SJSA1 (cell line): ENCODE results near the gene TRIM65. TPM values are rescaled to one million over a fixed set of nuclear protein-coding genes. Genes with fewer than 3 reads are reported as not detected.
"Not testable (repeated sequence)": the region's sequence is repeated elsewhere in the genome, so short reads cannot be mapped to it uniquely, and the experiment has no call there.

Source experiments
- DNase-seq, 2 experiments: peaks; one replicate each; pipeline ENCODE4 v3.0.0-alpha.2; 2015 to 2020; ENCODE audit warnings: low spot score in 2 of 2, low read depth in 1 of 2
- H3K27ac ChIP-seq: fragments of 250-450 bp; sonication (Bioruptor Pico); 2 replicates; pipeline ENCODE4 v1.5.1; 2020; ENCODE audit warnings: mild to moderate bottlenecking, moderate library complexity
- H3K27me3 ChIP-seq: fragments of 250-450 bp; sonication (Bioruptor Pico); replicated peaks from 2 replicates; pipeline ENCODE4 v1.5.1; 2020; ENCODE audit warnings: mild to moderate bottlenecking, moderate library complexity
- H3K36me3 ChIP-seq: fragments of 250-450 bp; sonication (Bioruptor Pico); 2 replicates; pipeline ENCODE4 v1.5.1; 2020; ENCODE audit warnings: mild to moderate bottlenecking
- H3K4me1 ChIP-seq: fragments of 250-450 bp; sonication (Bioruptor Pico); replicated peaks from 2 replicates; pipeline ENCODE4 v1.6.1; 2021; ENCODE audit warnings: mild to moderate bottlenecking
- H3K4me3 ChIP-seq: fragments of 250-450 bp; sonication (Bioruptor Pico); 2 replicates; pipeline ENCODE4 v1.5.1; 2020; ENCODE audit warnings: mild to moderate bottlenecking
- H3K9me3 ChIP-seq: fragments of 250-450 bp; sonication (Bioruptor Pico); replicated peaks from 2 replicates; pipeline ENCODE4 v1.5.1; 2020; ENCODE audit warnings: mild to moderate bottlenecking
- total RNA-seq: library from RNA; depleted of rRNA; stranded (reverse); fragments of >200 nt; shearing (Covaris generic); gene quantifications from 2 replicates; pipeline ENCODE4 v1.2.3, GENCODE V29; 2014

TRIM65 gene
- total RNA-seq, 1 experiment from 2014 or later = 17.6 TPM

DNA sequence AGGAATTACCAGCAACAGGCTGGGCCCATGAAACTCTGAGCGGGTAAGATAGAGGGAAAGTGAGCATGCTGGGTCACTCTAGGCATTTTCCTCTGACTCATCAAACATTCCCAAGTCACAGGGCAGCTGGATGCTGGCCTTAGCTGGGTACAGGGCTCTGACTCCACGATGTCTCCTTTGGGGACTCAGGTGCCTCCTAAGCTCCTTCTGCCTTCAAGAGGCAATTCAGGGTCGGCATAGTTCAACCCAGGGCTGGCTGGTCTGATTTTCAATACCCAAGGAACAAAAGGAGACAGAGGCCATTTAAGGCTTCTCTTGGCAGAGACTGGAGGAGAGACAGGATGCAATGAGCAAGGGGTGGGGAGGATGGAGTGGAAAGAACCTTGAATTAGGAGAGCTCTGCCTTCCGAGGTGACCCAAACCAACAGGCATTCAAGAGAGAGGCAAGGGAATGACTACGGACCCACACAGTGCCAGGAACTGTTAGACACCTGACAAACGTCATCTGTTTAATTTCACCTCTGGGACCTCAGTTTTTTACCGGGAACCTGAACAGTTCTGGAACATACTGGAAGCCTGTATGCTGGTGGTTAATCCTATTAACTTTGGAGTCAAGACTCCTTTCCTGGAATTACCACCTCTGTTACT, 42.5 kb downstream of the TRIM65 start:
- Histone ChIP-seq H3K9me3 (no peaks in the 10 kb centered on the region), H3K36me3 (peaks cover 27% of the 10 kb centered on the region), H3K27me3 (no peaks in the 10 kb centered on the region), H3K4me1 (peaks cover 30% of the 10 kb centered on the region), H3K4me3 (peak overlapping the region; percentile 70), H3K27ac (peak overlapping the region; percentile 60)
- peak; percentile 68 to 69 for DNase-seq

DNA sequence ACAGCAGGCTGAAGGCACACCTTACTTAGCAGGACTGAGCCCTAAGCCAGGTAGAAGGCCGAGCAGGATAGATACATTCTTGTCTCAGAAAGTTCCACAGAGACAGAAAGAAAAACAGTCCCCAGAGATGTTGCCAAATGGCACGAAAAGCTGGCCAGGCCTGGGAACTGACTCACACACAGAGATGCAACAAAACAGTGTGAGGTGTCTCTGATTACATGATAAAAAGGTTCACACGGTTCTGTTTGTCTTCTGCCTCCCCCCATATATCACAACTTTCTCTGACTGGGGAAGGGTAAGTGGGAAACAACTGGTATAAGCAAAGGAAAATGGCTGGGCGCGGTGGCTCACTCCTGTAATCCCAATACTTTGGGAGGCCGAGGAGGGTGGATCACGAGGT, 43.3 kb downstream of the TRIM65 start:
- Histone ChIP-seq H3K4me1 (peaks cover 30% of the 10 kb centered on the region), H3K9me3 (no peaks in the 10 kb centered on the region), H3K27ac (peak overlapping the region; percentile 60), H3K36me3 (peaks cover 35% of the 10 kb centered on the region), H3K27me3 (no peaks in the 10 kb centered on the region), H3K4me3 (no peak overlapping the region)
- DNase-seq = peak in 1 of 2 experiments; percentile 45

DNA sequence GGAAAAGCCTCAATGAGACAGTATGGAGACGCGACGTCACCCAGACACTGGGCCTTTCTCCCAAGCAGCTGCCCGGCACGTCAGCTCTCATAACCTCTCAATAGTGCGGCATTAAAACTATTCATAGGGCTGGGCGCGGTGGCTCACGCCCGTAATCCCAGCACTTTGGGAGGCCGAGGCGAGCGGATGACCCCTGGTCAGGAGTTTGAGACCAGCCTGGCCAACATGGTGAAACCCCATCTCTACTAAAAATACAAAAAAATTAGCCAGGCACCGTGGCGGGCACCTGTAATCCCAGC, 45.1 kb downstream of the TRIM65 start:
- not testable (repeated sequence) for H3K9me3 ChIP-seq, H3K4me3 ChIP-seq, H3K27ac ChIP-seq, H3K27me3 ChIP-seq, DNase-seq
- peaks cover 53% of the 10 kb centered on the region for H3K36me3 ChIP-seq
- H3K4me1 ChIP-seq = peaks cover 30% of the 10 kb centered on the region

DNA sequence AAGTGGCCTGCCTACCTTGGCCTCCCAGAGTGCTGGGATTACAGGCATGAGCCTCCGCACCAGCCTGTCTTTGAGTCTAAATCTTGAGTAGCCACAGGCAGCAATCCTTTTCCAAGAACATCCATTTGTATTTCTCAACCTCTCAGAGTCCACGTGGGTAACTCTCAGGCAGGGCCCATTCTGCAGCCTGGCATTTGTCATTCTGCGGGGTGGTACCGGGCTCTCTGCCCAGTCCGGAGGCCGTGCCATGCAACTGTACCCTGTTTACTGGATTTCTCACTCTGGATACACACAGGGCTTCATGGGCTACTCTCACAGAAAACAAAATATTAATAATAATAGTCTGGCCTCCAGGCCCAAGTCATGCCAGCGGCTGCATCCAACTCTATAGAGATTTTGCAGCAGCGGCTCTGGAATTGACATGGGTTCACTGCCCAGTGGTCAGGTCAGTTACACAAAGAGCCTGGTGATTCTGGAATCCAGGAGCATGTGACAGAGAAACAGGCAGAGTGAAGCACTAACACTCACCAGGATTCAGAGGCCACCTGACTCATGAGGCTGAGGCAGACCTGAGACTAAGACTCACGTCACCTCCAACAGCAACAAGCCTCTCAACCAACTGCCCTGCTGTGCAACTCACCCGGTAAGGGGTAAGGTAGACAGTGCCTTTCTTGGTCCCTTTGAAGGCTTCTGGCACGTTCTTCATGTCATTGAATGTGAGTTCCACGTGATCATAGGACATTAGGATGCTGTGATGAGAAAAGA, 45.6 kb downstream of the TRIM65 start:
- peak in 1 of 2 experiments; percentile 41 for DNase-seq
- H3K9me3 ChIP-seq = no peaks in the 10 kb centered on the region; the same call in 1 of the 2 replicates
- no peak overlapping the region for H3K27ac ChIP-seq

DNA sequence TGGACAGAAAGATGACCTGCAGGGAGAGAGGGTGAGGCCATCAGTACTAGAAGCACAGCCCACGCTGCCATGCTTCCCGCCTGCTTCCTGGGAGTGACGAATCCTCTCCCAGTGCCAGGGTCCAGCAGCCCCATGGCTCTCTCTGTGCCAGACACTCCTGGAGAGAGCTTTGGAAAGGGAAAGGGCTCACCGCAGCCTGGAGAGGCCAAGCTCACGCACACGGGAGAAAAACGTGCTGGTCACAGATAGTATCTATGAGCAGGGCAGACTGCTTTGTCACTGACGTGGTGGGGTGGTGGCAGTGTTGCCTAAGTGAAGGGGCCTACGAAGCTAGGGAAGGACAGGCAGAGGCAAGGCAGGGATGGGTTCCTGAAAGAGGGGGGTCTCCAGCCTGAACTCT, 47.0 kb downstream of the TRIM65 start:
- Histone ChIP-seq H3K9me3 (no peaks in the 10 kb centered on the region; the same call in 1 of the 2 replicates), H3K4me3 (no peak overlapping the region), H3K36me3 (peaks cover 60% of the 10 kb centered on the region), H3K4me1 (peaks cover 31% of the 10 kb centered on the region), H3K27me3 (no peaks in the 10 kb centered on the region), H3K27ac (no peak overlapping the region)
- DNase-seq = peak in 1 of 2 experiments; percentile 46

More for the DNA sequence above, 45.6 kb downstream of the TRIM65 start:
- Histone ChIP-seq H3K4me3 (no peak overlapping the region), H3K27me3 (no peaks in the 10 kb centered on the region), H3K36me3 (peaks cover 58% of the 10 kb centered on the region), H3K4me1 (peaks cover 25% of the 10 kb centered on the region)

DNA sequence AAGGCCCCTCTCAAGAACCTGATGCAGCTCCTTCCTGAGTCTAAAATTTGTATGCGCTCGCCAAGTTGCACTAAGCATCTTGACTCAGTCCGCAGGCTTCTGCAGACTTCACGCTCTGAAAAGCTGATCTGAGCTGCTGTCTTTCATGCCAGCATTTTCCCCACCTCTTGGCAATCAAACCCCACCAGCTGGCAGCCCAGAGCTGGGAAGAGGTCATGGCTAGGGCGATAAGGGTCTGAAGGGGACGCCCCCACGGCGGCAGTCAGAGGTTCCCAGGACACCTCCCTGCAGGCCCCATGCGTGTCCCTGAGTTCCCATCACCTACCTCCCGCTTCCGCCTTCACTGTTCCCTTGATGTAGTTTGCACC, 47.5 kb downstream of the TRIM65 start:
- peaks cover 60% of the 10 kb centered on the region for H3K36me3 ChIP-seq

DNA sequence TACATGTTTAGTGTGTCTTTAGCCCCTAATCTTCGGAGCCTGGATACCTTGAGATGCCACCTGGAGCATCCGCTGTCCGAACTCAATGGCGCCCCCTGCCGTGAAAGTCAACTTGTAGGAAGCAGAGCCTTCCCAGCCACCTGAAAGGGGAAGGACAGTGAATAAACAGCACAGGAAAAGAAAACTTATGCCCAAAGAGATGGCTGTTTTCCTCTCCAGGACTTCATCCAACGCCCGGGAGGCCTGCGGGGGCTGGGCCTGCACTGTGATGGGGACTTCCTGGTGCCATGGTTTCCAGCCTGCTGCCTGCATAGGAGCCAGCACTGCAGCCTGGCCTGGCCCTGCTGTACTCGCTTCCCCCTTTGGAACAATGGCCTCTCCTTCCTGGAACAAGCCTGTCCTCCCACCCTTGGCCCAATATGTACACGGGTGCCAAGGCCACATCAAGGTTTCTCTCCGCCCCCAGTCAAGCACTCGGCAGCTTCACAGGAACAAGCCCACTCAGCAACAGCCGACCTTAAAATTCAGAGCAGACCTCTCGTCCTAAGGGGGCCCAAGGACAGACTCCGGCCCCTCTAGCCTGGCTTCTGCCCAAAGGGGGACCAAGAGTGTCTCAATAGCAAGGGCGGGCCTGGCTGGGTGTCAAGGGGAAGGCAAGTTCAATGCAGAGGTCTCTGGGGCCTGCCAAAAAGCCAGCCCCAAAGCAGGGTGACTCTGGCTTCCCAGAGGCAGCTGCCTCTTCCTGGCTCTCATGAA, 48.0 kb downstream of the TRIM65 start:
- H3K9me3 ChIP-seq = no peaks in the 10 kb centered on the region; the same call in 1 of the 2 replicates
- peaks cover 60% of the 10 kb centered on the region for H3K36me3 ChIP-seq
- no peak overlapping the region for H3K4me3 ChIP-seq
- peak; percentile 52 to 83 for DNase-seq
- H3K27me3 ChIP-seq = no peaks in the 10 kb centered on the region
- H3K27ac ChIP-seq = no peak overlapping the region
- H3K4me1 ChIP-seq = peaks cover 21% of the 10 kb centered on the region

More for the DNA sequence above, 47.5 kb downstream of the TRIM65 start:
- no peaks in the 10 kb centered on the region for H3K27me3 ChIP-seq
- H3K9me3 ChIP-seq = no peaks in the 10 kb centered on the region; the same call in 1 of the 2 replicates
- DNase-seq = peak in 1 of 2 experiments; percentile 42
- peaks cover 27% of the 10 kb centered on the region for H3K4me1 ChIP-seq
- H3K4me3 ChIP-seq = no peak overlapping the region
- H3K27ac ChIP-seq = no peak overlapping the region

- Histone ChIP-seq H3K36me3 (peaks cover 60% of the 10 kb centered on the region), H3K27ac (no peak overlapping the region), H3K9me3 (no peaks in the 10 kb centered on the region; the same call in 1 of the 2 replicates), H3K4me1 (peaks cover 13% of the 10 kb centered on the region), H3K4me3 (no peak overlapping the region), H3K27me3 (no peaks in the 10 kb centered on the region)
- DNase-seq = peak in 1 of 2 experiments; percentile 51
Observed at GRCh38 chr17:75847614-75848522, 48.9 kb downstream of the TRIM65 start.

GRCh38 chr17:75846692-75847613, 49.8 kb downstream of the TRIM65 start:
- no peak overlapping the region for H3K4me3 ChIP-seq
- peak in 1 of 2 experiments; percentile 54 for DNase-seq
- peaks cover 8% of the 10 kb centered on the region for H3K4me1 ChIP-seq
- H3K27me3 ChIP-seq = no peaks in the 10 kb centered on the region
- H3K27ac ChIP-seq = no peak overlapping the region
- no peaks in the 10 kb centered on the region; the same call in 1 of the 2 replicates for H3K9me3 ChIP-seq
- H3K36me3 ChIP-seq = peaks cover 60% of the 10 kb centered on the region

DNA sequence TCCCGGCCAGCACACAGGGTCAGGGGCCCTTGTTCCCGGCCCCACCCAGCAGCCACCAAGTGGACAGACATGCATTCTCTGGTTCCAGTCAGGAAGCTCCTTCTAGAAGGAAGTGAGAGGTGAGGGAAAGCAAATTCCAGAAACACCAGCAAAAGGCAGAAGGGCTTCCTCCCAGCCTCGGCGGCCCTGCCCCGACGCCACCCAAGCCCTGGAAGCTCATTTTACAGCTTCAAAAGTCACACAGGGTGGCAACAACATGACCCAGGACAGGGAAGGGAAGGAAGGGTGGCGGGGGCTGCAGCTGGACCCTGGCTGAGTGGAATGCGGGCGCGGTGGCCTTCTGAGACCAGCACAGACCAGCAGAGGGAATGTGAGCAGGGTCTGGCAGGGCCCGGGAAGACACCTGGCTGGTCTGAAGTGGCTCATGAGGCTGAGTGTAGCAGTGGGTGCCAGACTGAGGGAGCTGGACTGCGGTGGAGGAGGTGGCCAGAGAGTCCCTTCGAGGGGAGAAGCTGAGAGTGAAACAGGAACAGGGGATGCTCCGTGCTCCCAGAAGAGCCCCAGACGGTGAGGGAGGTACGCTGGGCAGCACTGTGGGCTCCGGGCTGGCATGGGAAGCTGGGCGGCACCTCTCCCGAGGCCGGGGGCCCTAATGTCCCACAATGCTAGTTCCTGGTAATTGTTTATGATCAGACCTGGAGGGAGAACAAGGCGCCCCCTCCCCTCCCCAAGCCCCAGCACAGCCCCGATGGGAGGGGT, 50.6 kb downstream of the TRIM65 start:
- no peak for DNase-seq
- Histone ChIP-seq H3K36me3 (peaks cover 53% of the 10 kb centered on the region), H3K27ac (no peak overlapping the region), H3K4me1 (peaks cover 8% of the 10 kb centered on the region), H3K27me3 (no peaks in the 10 kb centered on the region), H3K4me3 (no peak overlapping the region), H3K9me3 (no peaks in the 10 kb centered on the region; the same call in 1 of the 2 replicates)

GRCh38 chr17:75845058-75845711, 51.6 kb downstream of the TRIM65 start:
- Histone ChIP-seq H3K27me3 (no peaks in the 10 kb centered on the region), H3K27ac (no peak overlapping the region), H3K9me3 (no peaks in the 10 kb centered on the region; the same call in 1 of the 2 replicates), H3K4me3 (no peak overlapping the region), H3K4me1 (peaks cover 8% of the 10 kb centered on the region), H3K36me3 (peaks cover 44% of the 10 kb centered on the region)
- DNase-seq = peak; percentile 70 to 82
